Stimulated activated CD8-positive, alpha-beta memory T cell treated with anti-CD3 and anti-CD28 coated beads, Interleukin-15, amount 100 ng/mL, for 1 hour (primary cell): ENCODE results near the gene GNL3.
"Not testable (repeated sequence)": the region's sequence is repeated elsewhere in the genome, so short reads cannot be mapped to it uniquely, and the experiment has no call there.

ENCODE experiments used
- DNase-seq: peaks from one replicate; pipeline ENCODE4 v3.0.0-alpha.2; 2020; ENCODE audit warnings: low read depth

Gene GNL3

DNA sequence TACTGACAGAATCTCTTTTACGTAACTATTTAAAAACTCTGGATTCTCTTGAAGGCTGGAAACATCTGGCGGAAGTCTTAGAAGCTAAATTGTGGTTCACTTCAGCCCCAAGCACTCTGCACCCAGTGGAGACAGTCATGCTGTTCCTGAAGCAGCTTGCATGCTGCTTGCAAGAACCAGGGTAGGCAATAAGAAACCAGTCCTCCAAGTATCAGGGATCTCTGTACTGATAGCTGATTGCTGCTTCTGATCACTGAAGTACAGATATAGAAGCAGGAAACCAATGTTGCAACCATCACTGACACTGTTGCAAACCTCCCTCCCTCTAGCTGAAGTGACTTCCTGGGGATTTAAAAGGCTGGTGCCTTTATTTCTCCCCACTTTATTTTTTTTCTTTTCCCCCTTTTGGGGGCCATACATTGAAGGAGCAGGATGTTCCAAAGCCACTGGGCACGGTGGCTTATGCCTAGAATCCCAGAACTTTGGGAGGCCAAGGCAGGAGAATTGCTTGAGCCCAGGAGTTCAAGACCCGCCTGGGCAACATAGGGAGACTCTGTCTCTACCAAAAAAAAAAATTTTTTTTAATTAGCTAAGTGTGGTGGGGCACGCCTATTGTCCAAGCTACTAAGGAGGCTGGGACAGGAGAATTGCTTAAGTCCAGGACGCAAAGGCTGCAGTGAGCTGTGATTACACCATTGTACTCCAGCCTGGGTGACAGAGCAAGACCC is 35.3 kb downstream of the GNL3 start:
- no peak for DNase-seq

DNA sequence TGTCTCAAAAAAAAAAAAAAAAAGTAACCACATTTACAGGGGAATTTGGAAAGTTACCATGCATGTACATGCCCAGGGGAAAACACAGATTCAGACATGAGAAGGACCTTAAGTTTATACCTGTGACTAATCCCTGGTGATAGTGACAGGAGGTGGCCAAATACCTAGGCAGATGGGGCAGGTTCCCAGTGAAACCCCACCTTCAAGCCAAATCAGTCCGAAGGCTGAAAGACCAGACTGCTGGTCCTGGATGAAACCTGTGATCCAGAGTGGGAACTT is 35.8 kb downstream of the GNL3 start:
- no peak for DNase-seq

DNA sequence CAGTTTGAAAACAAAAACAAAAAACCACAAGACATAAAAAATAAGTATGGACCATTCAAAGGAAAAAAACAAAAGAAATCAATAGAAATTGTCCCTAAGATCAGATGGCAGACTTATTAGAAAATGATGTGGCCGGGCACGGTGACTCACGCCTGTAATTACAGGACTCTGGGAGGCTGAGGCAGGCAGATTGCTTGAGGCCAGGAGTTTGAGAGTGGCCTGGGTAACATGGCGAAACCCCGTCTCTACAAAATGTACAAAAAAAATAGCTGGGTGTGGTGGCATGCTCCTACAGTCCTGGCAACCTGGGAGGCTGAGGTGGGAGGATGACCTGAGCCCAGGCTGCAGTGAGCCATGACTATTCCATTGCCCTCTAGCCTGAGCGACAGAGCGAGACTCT is 36.7 kb downstream of the GNL3 start:
- no peak for DNase-seq

DNA sequence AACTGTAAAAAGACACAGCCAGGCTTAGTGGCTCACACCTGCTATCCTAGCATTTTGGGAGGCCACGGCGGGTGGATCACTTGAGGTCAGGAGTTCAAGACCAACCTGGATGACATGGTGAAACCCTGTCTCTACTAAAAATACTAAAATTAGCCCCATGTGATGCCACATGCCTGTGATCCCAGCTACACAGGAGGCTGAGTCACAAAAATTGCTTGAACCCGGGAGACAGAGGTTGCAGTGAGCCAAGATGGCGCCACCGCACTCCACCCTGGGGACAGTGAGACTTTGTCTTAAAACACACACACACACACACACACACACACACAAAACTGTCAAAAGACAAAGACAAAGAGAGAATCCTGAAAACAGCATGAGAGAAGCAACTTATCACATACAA is 38.1 kb downstream of the GNL3 start:
- DNase-seq, result no peak

DNA sequence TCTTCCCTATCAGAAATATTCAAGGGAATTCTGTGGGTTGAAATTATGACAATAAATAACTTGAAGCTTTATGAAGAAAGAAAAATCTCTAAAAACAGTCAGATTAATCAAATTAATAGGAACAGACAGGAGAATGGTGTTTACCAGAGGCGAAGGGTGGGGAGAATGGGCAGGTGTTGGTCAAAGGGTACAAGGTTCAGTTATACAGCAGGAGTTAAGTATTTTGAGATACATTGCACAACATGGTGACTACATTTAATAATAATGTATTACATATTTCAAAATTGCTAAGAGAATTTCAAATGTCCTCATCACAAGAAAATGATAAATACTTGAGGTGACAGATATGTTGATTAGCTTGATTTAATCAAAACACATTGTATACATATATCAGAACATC is 38.7 kb downstream of the GNL3 start:
- no peak for DNase-seq

DNA sequence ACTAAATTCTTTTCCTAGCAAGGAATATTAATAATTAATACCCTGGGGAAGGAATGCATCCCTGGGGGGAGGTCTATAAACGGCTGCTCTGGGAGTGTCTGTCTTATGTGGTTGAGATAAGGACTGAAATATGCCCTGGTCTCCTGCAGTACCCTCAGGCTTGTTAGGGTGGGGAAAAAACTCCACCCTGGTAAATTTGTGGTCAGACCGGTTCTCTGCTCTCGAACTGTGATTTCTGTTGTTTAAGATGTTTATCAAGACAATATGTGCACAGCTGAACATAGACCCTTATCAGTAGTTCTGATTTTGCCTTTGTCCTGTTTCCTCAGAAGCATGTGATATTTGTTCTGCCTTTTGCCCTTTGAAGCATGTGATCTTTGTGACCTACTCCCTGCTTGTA is 42.9 kb downstream of the GNL3 start:
- DNase-seq, result not testable (repeated sequence)

DNA sequence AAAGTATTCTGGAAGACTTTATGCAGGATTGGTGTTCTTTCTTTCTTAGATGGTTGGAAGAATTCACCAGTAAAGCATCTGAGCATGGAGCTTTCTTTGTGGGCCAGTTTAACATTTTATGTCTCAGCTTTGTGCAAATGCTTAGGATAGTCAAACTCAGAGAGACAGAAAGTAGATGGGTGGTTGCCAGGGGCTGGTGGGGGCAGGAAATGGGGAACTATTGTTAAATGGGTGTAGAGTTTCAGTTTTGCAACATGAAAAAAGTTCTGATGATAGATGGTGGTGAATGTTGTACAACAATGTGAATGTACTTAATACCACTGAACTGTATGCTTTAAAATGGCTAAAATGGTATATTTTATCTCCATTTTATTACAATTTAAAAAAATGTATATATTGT is 44.8 kb downstream of the GNL3 start:
- no peak for DNase-seq

DNA sequence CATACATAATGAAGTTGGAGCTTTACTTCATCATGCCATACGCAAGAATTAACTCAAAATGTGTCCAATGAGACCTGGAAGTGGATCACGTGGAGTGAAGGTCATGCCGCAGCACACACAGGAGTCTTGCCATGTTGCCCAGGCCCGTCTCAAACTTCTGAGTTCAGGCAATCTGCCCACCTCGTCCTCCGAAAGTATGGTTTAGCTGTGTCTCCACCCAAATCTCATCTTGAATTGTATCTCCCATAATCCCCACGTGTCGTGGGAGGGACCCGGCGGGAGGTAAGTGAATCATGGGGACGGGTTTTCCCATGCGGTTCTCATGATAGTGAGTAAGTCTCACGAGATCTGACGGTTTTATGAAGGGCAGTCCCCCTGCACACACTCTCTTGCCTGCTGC is 45.8 kb downstream of the GNL3 start:
- DNase-seq, result no peak

DNA sequence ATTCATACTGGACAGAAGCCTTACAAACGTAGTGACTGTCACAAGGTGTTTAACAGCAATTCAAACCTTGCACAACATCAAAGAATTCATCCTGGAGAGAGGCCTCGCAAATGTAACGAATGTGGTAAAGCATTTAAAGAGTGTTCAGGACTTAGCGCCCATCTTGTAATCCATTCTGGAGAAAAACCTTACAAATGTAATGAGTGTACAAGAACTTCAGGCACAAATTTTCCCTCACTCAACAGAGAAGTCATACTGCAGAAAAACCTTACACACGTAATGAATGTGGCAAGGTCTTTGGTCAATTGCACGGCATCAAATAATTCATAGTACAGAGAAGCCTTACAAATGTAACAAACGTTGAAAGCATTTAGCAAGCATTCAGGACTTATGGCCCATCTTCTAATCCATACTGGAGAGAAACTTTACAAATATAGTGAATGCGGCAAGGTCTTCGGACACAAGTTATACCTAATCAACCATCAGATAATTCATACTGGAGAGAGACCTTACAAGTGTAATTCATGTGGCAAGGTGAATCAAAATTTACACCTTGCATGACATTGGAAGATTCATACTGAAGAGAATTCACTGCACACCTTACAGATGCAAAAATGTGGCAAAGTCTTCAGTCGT is 47.5 kb downstream of the GNL3 start:
- no peak for DNase-seq

DNA sequence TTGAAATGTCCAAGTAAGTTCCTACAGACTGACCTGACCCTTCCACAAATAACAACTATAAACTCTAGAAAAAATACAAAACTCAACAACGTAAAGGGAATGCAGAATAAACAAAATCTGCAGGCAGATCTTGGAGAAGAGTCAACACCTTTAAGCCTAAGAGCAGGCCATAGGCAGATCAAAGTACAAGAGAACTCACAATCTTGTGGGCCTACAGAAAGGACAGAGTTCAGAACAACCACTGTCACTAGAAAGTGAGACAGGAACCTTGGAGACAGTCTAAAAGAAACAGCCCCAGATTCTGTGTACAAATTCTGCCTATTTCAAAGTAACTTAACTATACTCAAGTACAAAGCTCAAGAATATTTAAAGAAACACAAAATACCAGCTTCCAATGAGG is 53.9 kb downstream of the GNL3 start:
- DNase-seq, result no peak

DNA sequence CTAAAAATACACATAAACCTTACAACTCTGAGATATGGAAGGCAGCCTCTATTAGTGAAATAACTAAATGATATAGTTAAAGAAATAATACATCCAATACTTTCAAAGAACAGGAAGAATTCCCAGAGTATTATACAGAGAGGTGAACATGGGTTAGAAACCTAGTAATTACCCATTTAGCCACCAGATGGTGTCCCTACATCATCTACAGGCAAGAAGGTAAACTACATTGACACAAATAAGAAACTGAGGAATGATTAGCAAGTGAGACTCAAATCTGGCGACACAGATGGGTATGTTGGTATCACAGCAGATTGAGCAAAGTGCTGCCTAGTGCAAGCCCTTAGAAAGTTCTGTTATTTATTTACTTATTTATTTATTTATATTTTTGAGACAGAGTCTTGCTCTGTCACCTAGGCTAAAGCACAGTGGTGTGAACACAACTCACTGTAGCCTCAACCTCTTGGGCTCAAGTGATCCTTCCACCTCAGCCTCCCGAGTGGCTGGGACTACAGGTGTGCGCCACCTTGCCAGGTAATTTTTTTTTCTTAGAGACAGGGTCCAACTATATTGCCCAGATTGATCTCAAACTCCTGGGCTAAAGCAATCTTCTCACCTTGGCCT is 56.7 kb downstream of the GNL3 start:
- DNase-seq, result no peak

DNA sequence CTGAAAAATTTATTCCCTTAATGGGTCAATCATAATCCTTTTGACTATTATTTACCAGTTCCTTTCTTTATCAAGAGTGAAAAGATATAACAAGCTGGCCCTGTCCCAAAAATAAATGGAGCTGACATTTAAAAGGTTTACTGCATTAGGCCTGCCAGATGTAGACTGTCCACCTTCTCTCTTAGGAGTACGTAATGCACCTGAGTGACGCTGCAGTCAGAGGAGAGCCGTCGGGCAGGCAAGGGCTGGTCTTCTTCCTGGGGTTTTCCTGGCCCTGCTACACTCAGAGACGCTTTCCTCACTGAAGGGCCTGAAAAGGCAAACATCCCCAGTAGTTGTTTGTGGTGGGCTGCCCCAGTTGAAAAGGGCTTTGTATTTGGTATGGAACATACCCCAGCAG is 57.3 kb downstream of the GNL3 start:
- DNase-seq, result no peak

DNA sequence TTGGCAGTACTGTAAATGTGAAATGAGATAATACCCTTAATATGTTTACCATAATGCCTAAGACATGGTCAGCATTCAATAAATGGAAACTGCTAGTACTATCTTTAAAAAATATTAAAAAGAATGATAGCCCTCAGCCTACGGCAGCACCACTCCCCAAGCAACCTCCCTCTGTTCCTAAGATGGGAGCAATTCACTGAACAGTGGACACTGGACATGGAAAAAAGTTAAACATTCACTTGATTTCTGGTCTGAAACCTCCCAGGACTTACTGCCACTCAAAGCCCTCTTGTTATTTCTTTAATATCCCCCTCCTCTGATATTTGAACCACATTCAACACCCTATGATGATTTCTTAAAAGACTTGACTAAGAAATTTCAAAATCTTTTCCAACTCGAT is 57.9 kb downstream of the GNL3 start:
- DNase-seq, result no peak
